HCT116 (cell line): ENCODE data around the gene CHST11.

Source experiments
- ATF3 ChIP-seq: IDR thresholded peaks from 2 replicates; pipeline ENCODE4 v1.6.1; 2012
- CEBPB ChIP-seq: IDR thresholded peaks from 2 replicates; pipeline ENCODE4 v1.6.1; 2012; ENCODE audit warnings: low read depth
- FOSL1 ChIP-seq: IDR thresholded peaks from 2 replicates; pipeline ENCODE4 v1.6.1; 2012; ENCODE audit warnings: low read depth
- MAX ChIP-seq: IDR thresholded peaks from 2 replicates; pipeline ENCODE4 v1.6.1; 2012
- POLR2A ChIP-seq: IDR thresholded peaks from 2 replicates; pipeline ENCODE4 v1.7.0; 2011; ENCODE audit warnings: borderline replicate concordance; ENCODE audit not compliant: insufficient read depth, insufficient read length; ENCODE audit errors: extremely low read depth
- REST ChIP-seq: IDR thresholded peaks from 2 replicates; pipeline ENCODE4 v1.6.1; 2012; ENCODE audit warnings: low read depth
- YY1 ChIP-seq: IDR thresholded peaks from 2 replicates; pipeline ENCODE4 v1.6.1; 2011; ENCODE audit warnings: low read length, low read depth, moderate library complexity, mild to moderate bottlenecking; ENCODE audit not compliant: insufficient replicate concordance; ENCODE audit errors: extremely low read depth
- ZFX ChIP-seq: fragments of 450-650 bp; IDR thresholded peaks from 2 replicates; pipeline ENCODE4 v1.6.1; 2017
- TF ChIP-seq, protein P1 (sequence below), 3 experiments: fragments of 200-600 bp in 1 of 3; sonication (generic) in 1 of 3; IDR thresholded peaks in 2 of 3; conservative IDR thresholded peaks in 1 of 3; 2 replicates each; pipeline ENCODE4 v1.5.1; 2012 to 2017; ENCODE audit warnings: low read depth in 2 of 3, low read length in 2 of 3, antibody characterized with exemption in 1 of 3, borderline replicate concordance in 1 of 3, control low read depth in 1 of 3, mild to moderate bottlenecking in 1 of 3, mixed read lengths in 1 of 3, mixed run types in 1 of 3, moderate library complexity in 1 of 3; ENCODE audit not compliant: insufficient read depth in 1 of 3
- TF ChIP-seq, protein P2 (sequence below): IDR thresholded peaks from 2 replicates; pipeline ENCODE4 v1.6.1; 2011; ENCODE audit warnings: mild to moderate bottlenecking, low read length, moderate library complexity; ENCODE audit not compliant: insufficient replicate concordance; ENCODE audit errors: extremely low read depth

GRCh38 chr12:104544836-104545235 is 88.1 kb downstream of the CHST11 start:
- no peak for TF ChIP-seq POLR2A
- TF ChIP-seq, protein P1, sequence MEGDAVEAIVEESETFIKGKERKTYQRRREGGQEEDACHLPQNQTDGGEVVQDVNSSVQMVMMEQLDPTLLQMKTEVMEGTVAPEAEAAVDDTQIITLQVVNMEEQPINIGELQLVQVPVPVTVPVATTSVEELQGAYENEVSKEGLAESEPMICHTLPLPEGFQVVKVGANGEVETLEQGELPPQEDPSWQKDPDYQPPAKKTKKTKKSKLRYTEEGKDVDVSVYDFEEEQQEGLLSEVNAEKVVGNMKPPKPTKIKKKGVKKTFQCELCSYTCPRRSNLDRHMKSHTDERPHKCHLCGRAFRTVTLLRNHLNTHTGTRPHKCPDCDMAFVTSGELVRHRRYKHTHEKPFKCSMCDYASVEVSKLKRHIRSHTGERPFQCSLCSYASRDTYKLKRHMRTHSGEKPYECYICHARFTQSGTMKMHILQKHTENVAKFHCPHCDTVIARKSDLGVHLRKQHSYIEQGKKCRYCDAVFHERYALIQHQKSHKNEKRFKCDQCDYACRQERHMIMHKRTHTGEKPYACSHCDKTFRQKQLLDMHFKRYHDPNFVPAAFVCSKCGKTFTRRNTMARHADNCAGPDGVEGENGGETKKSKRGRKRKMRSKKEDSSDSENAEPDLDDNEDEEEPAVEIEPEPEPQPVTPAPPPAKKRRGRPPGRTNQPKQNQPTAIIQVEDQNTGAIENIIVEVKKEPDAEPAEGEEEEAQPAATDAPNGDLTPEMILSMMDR (IDR thresholded peaks at IDR 0.05 in 2 of 3, conservative IDR thresholded peaks at IDR 0.05 in 1 of 3; ENCODE audit: borderline replicate concordance in 1 of 3, insufficient read depth in 1 of 3, low read depth in 2 of 3, low read length in 2 of 3), result no peak
- no peak for TF ChIP-seq MAX
- TF ChIP-seq FOSL1, result no peak
- TF ChIP-seq ZFX, result no peak
- TF ChIP-seq CEBPB, result no peak
- TF ChIP-seq REST, result no peak
- no peak for TF ChIP-seq YY1
- TF ChIP-seq, protein P2, sequence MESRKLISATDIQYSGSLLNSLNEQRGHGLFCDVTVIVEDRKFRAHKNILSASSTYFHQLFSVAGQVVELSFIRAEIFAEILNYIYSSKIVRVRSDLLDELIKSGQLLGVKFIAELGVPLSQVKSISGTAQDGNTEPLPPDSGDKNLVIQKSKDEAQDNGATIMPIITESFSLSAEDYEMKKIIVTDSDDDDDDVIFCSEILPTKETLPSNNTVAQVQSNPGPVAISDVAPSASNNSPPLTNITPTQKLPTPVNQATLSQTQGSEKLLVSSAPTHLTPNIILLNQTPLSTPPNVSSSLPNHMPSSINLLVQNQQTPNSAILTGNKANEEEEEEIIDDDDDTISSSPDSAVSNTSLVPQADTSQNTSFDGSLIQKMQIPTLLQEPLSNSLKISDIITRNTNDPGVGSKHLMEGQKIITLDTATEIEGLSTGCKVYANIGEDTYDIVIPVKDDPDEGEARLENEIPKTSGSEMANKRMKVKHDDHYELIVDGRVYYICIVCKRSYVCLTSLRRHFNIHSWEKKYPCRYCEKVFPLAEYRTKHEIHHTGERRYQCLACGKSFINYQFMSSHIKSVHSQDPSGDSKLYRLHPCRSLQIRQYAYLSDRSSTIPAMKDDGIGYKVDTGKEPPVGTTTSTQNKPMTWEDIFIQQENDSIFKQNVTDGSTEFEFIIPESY, result no peak
- TF ChIP-seq ATF3, result no peak
